MCF 10A (cell line): ENCODE measurements around the gene MPC1. TPM values are rescaled to one million over a fixed set of nuclear protein-coding genes. Genes with fewer than 3 reads are reported as not detected.
"Not testable (repeated sequence)": the region's sequence is repeated elsewhere in the genome, so short reads cannot be mapped to it uniquely, and the experiment has no call there.

Experiments used
- BruUV-seq: library from RNA; stranded (reverse); fragments of 400-500 nt; replicated peaks from 2 replicates; lab custom pipeline; 2021; lab: Mats Ljungman, UMichigan
- CTCF ChIA-PET: fragments of 300-600 bp; sonication (Branson Sonifier 250); formaldehyde crosslinking; extraction: SDS; loops from one replicate; lab custom pipeline; 2021; ENCODE audit warnings: antibody characterized with exemption, inconsistent platforms; lab: Yijun Ruan, JAX
- POLR2A ChIA-PET: fragments of 300-600, 350-650 bp; sonication (Branson Sonifier 250); formaldehyde crosslinking; extraction: SDS; loops from one replicate; lab custom pipeline; 2020; ENCODE audit warnings: antibody characterized with exemption, inconsistent platforms; lab: Yijun Ruan, JAX
- DNase-seq: peaks from one replicate; pipeline ENCODE4 v3.0.0-alpha.2; 2018; ENCODE audit not compliant: unreplicated experiment
- H3K27ac Mint-ChIP-seq: one replicate; pipeline ENCODE4 v1.8.0; 2022; ENCODE audit warnings: mild to moderate bottlenecking, low read depth, mixed read lengths; ENCODE audit not compliant: unreplicated experiment
- H3K27me3 Mint-ChIP-seq: one replicate; pipeline ENCODE4 v1.8.0; 2022; ENCODE audit warnings: mixed read lengths; ENCODE audit not compliant: insufficient read depth, unreplicated experiment
- H3K36me3 Mint-ChIP-seq: one replicate; pipeline ENCODE4 v1.8.0; 2022; ENCODE audit warnings: mild to moderate bottlenecking, moderate library complexity, mixed read lengths; ENCODE audit not compliant: insufficient read depth, unreplicated experiment
- H3K4me1 Mint-ChIP-seq: one replicate; pipeline ENCODE4 v1.8.0; 2022; ENCODE audit warnings: mixed read lengths; ENCODE audit not compliant: insufficient read depth, unreplicated experiment
- H3K4me3 Mint-ChIP-seq: one replicate; pipeline ENCODE4 v1.8.0; 2022; ENCODE audit warnings: mild to moderate bottlenecking, moderate library complexity, mixed read lengths; ENCODE audit not compliant: unreplicated experiment
- H3K9me3 Mint-ChIP-seq: one replicate; pipeline ENCODE4 v1.8.0; 2022; ENCODE audit warnings: mixed read lengths; ENCODE audit not compliant: unreplicated experiment
- CTCF ChIP-seq: fragments of 200-600 bp; IDR thresholded peaks from one replicate; pipeline ENCODE4 v1.8.0; 2022; ENCODE audit warnings: antibody characterized with exemption, mild to moderate bottlenecking; ENCODE audit not compliant: unreplicated experiment
- intact Hi-C: fragments of 100-400 bp; cut with micrococcal nuclease; formaldehyde crosslinking; loops from 2 replicates; pipeline ENCODE4 v1.14.1; 2022
- total RNA-seq: library from RNA; stranded (reverse); gene quantifications from 2 replicates; pipeline ENCODE4 v1.2.3, GENCODE V29; 2022

Gene MPC1
- total RNA-seq, 1 experiment from 2014 or later = 33.1 TPM

DNA sequence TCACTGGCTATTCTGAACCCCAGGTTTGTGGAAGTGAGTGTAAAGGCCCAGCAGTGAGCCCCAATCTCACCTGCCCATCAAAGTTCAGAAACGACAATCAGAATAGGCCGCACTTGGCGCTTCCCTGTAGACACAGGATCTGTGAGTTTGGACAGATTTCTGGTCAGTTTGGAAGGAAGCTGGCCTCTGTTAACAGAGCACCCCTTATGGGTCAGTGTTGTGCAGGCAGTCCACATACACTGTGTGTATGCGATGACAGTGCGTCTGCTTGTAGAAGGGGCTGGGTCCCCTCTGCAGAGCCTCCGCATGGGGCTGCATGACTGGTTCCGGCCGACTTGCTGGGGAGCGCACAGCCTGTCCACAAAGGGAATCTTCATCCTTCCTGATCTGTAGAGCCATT, 3.4 kb upstream of the MPC1 start:
- ChIA-PET CTCF (interaction anchor here (1.4 to 2.7 kb wide), 2 partner anchors 15 to 112 kb away, joined by 4 to 13 read pairs; no protein-coding TSS in a partner anchor), POLR2A (no interaction called here)
- BruUV-seq = no TSS peak
- H3K4me3 Mint-ChIP-seq = no peak overlapping the region
- no peaks in the 10 kb centered on the region for H3K27me3 Mint-ChIP-seq
- no peak for TF ChIP-seq CTCF
- no peak for DNase-seq
- H3K27ac Mint-ChIP-seq = no peak overlapping the region
- H3K36me3 Mint-ChIP-seq = no peaks in the 10 kb centered on the region
- no peaks in the 10 kb centered on the region for H3K4me1 Mint-ChIP-seq
- H3K9me3 Mint-ChIP-seq = no peaks in the 10 kb centered on the region
- intact Hi-C loops = no loop called here

GRCh38 chr6:166383802-166384363, 1.1 kb upstream of the MPC1 start:
- TSS peak; percentile 58 for BruUV-seq
- peak overlapping the region; percentile 85 for H3K4me3 Mint-ChIP-seq
- ChIA-PET CTCF (interaction anchor here (1.0 to 1.4 kb wide), 2 partner anchors 37 to 107 kb away, joined by 4 to 7 read pairs; no protein-coding TSS in a partner anchor), POLR2A (interaction anchor here (0.6 to 1.9 kb wide), 11 partner anchors 8 to 243 kb away, joined by 3 to 14 read pairs (median 4); partner anchors contain the start of genes RPS6KA2 and SFT2D1)
- H3K27ac Mint-ChIP-seq = peak overlapping the region; percentile 88
- not testable (repeated sequence) for H3K4me1 Mint-ChIP-seq, H3K27me3 Mint-ChIP-seq, H3K36me3 Mint-ChIP-seq, DNase-seq, H3K9me3 Mint-ChIP-seq
- peak; percentile 11 for TF ChIP-seq CTCF
- intact Hi-C loops = loop anchor here (5.0 kb wide), 1 partner anchor 227 kb away; no protein-coding TSS in a partner anchor

- ChIA-PET POLR2A (interaction anchor here (1.9 kb wide), 1 partner anchor 22 kb away, joined by 13 read pairs; no protein-coding TSS in a partner anchor), CTCF (no interaction called here)
- no TSS peak for BruUV-seq
- Mint-ChIP-seq H3K4me1 (no peaks in the 10 kb centered on the region), H3K27me3 (no peaks in the 10 kb centered on the region), H3K9me3 (no peaks in the 10 kb centered on the region), H3K27ac (no peak overlapping the region), H3K4me3 (peak overlapping the region; percentile 85), H3K36me3 (no peaks in the 10 kb centered on the region)
- no peak for TF ChIP-seq CTCF
- intact Hi-C loops = loop anchor here (1.0 to 5.0 kb wide), 2 partner anchors 107 to 225 kb away; no protein-coding TSS in a partner anchor
- no peak for DNase-seq
These were observed 224 bp downstream of the MPC1 start for GRCh38 chr6:166382500-166382932.

DNA sequence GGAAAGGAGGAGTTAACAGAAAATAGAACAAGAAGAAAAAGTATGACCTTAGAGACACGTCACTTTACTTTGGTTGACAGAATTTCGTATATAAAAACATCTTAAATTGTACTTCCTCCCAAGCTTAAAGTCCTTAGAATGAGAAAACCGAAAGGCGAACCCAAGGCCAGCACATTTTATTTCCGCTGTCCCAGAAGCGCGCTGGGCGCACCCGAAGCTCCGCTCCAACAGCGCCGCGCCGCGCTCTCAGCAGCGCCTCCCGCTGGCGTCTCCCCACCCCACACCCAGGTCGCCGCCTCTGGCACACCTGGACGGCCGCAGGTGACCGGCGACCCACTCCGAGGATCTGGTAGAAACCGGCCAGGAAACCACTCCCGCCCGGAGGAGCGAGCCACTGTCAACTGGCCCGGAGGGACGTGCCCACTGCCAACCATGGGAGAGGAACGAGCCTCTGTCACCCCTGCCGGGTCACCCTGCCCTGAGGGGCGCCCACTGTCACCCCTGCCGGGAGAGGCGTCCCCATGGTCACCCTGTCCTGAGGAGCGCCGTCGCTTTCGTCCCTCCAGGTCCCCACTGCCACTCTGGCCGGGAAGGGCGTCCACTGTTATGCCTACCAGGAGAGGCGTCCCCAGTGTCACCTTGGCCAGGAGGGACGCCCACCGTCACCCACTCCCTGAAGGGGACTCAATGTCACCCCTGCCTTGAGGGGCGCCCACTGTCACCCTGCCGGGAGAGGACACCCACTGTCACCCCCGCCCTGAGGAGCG, 824 bp downstream of the MPC1 start:
- peak overlapping the region; percentile 74 for H3K27ac Mint-ChIP-seq
- CTCF ChIA-PET = interaction anchor here (0.6 to 4.2 kb wide), 23 partner anchors 8 to 269 kb away, joined by 3 to 57 read pairs (median 4); partner anchors contain the start of gene SFT2D1
- intact Hi-C loops = loop anchor here (1.0 to 5.0 kb wide), 4 partner anchors 40 to 225 kb away; partner anchors contain the start of gene SFT2D1
- BruUV-seq = no TSS peak
- peak; percentile 78 for TF ChIP-seq CTCF
- POLR2A ChIA-PET = interaction anchor here (0.7 to 4.6 kb wide), 27 partner anchors 10 to 1450 kb away, joined by 3 to 42 read pairs (median 3); partner anchors contain the start of gene SFT2D1
- no peaks in the 10 kb centered on the region for H3K36me3 Mint-ChIP-seq
- H3K27me3 Mint-ChIP-seq = no peaks in the 10 kb centered on the region
- peak overlapping the region; percentile 85 for H3K4me3 Mint-ChIP-seq
- H3K4me1 Mint-ChIP-seq = no peaks in the 10 kb centered on the region
- DNase-seq = peak; percentile 72
- H3K9me3 Mint-ChIP-seq = no peaks in the 10 kb centered on the region
